ENCODE results near the gene AFF2.

The AFF2 gene

DNA sequence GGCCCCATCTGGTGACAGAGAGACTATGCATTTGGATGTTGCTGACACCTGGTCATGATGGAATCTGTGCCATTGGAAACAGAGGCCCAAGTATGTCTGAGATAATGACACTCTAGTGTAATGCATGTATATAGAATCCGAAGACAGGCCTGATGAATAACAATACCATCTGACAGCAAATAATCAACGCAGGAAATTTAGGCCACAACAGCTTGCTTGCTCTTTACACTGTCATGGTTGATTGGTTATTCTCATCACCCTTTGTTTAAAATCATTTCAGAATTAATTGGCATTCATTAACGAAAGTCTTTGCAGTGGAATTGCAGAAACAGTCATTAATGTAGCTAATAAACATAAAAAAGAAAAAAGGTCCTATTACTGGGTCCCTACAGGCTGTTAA is 194.8 kb downstream of the AFF2 start:
- no peak overlapping the region for H3K27ac ChIP-seq (ENCODE audit: low read length)
- H3K9me3 ChIP-seq (ENCODE audit: control insufficient read depth, low read depth, low read length), result peaks cover 3% of the 10 kb centered on the region
- no peak overlapping the region for H3K4me3 ChIP-seq (ENCODE audit: low read length)
- H3K36me3 ChIP-seq (ENCODE audit: control insufficient read depth, low read depth, low read length), result no peaks in the 10 kb centered on the region
- no peaks in the 10 kb centered on the region for H3K27me3 ChIP-seq (ENCODE audit: control insufficient read depth, insufficient read depth, low read length)
- no peaks in the 10 kb centered on the region for H3K4me1 ChIP-seq (ENCODE audit: control insufficient read depth, low read depth, low read length)
- no peak overlapping the region for H3K9ac ChIP-seq (ENCODE audit: low read length)

DNA sequence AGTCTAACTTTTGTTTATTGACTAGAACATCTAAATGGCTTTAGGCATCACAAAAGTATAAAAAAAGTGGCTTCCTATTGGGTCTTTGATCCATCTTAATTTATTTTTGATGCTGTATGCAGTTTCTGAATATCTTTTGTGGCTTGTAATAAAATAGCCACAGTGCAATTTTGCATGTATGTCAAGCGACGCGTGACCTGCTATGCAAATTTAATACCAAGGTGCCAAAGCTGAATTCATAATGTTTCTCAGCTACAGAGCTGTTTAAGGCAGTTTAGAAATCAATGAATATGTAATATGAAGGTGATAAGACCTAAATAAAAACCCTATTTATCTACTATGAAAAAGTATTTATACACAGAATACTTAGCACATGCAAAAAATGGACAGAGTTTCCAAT is 197.8 kb downstream of the AFF2 start:
- no peaks in the 10 kb centered on the region for H3K36me3 ChIP-seq (ENCODE audit: control insufficient read depth, low read depth, low read length)
- H3K4me1 ChIP-seq (ENCODE audit: control insufficient read depth, low read depth, low read length), result no peaks in the 10 kb centered on the region
- H3K27ac ChIP-seq (ENCODE audit: low read length), result no peak overlapping the region
- H3K9me3 ChIP-seq (ENCODE audit: control insufficient read depth, low read depth, low read length), result peaks cover 15% of the 10 kb centered on the region
- H3K4me3 ChIP-seq (ENCODE audit: low read length), result no peak overlapping the region
- no peaks in the 10 kb centered on the region for H3K27me3 ChIP-seq (ENCODE audit: control insufficient read depth, insufficient read depth, low read length)
- no peak overlapping the region for H3K9ac ChIP-seq (ENCODE audit: low read length)

GRCh38 chrX:148700021-148700420 is 199.6 kb downstream of the AFF2 start:
- Histone ChIP-seq H3K4me3 (ENCODE audit: low read length) (no peak overlapping the region), H3K36me3 (ENCODE audit: control insufficient read depth, low read depth, low read length) (no peaks in the 10 kb centered on the region), H3K4me1 (ENCODE audit: control insufficient read depth, low read depth, low read length) (no peaks in the 10 kb centered on the region), H3K27me3 (ENCODE audit: control insufficient read depth, insufficient read depth, low read length) (no peaks in the 10 kb centered on the region), H3K9ac (ENCODE audit: low read length) (no peak overlapping the region), H3K27ac (ENCODE audit: low read length) (no peak overlapping the region), H3K9me3 (ENCODE audit: control insufficient read depth, low read depth, low read length) (peaks cover 15% of the 10 kb centered on the region)

DNA sequence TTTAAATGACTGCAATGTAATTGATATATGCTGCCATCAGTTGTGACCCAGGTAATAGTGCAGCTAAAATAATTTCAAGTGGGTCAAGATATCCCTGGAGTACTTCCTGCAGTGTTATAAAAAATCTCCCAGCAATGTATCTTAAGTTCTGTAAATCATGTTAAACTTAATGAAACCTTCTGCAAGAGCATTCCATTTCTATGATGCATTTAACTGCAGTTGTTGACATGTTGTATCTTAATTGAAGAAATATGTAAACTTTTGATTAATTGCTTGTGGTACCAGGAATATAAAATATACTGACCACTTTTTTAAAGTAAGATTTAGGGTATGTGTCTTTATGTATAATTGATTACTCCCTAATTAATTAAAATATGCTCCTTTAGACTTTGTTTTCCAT is 213.6 kb downstream of the AFF2 start:
- H3K4me1 ChIP-seq (ENCODE audit: control insufficient read depth, low read depth, low read length), result no peaks in the 10 kb centered on the region
- no peak overlapping the region for H3K27ac ChIP-seq (ENCODE audit: low read length)
- no peak overlapping the region for H3K4me3 ChIP-seq (ENCODE audit: low read length)
- H3K36me3 ChIP-seq (ENCODE audit: control insufficient read depth, low read depth, low read length), result no peaks in the 10 kb centered on the region
- no peak overlapping the region for H3K9ac ChIP-seq (ENCODE audit: low read length)
- no peaks in the 10 kb centered on the region for H3K27me3 ChIP-seq (ENCODE audit: control insufficient read depth, insufficient read depth, low read length)
- H3K9me3 ChIP-seq (ENCODE audit: control insufficient read depth, low read depth, low read length), result peaks cover 20% of the 10 kb centered on the region

DNA sequence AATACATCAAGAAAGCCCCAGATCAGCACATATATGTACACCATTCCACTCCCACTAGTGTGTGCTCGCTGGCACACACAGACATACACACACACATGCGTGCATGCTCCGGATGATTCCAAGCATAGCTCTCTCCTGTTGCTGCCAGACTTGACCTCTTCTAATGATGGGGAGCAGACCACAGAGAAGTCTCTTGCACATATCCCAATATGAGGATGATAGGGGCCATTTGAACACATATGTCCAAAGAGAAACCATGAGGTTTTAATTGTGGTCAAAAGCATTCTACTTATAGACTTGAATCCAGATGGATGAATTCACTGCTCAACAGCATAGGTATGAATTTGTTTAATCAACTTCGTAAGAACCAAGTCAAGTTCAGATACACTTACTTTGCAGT is 214.9 kb downstream of the AFF2 start:
- no peak overlapping the region for H3K27ac ChIP-seq (ENCODE audit: low read length)
- H3K9ac ChIP-seq (ENCODE audit: low read length), result no peak overlapping the region
- H3K4me1 ChIP-seq (ENCODE audit: control insufficient read depth, low read depth, low read length), result no peaks in the 10 kb centered on the region
- no peak overlapping the region for H3K4me3 ChIP-seq (ENCODE audit: low read length)
- H3K36me3 ChIP-seq (ENCODE audit: control insufficient read depth, low read depth, low read length), result no peaks in the 10 kb centered on the region
- H3K9me3 ChIP-seq (ENCODE audit: control insufficient read depth, low read depth, low read length), result peaks cover 23% of the 10 kb centered on the region
- H3K27me3 ChIP-seq (ENCODE audit: control insufficient read depth, insufficient read depth, low read length), result no peaks in the 10 kb centered on the region

- H3K36me3 ChIP-seq (ENCODE audit: control insufficient read depth, low read depth, low read length), result no peaks in the 10 kb centered on the region
- no peaks in the 10 kb centered on the region for H3K27me3 ChIP-seq (ENCODE audit: control insufficient read depth, insufficient read depth, low read length)
- H3K4me3 ChIP-seq (ENCODE audit: low read length), result no peak overlapping the region
- peaks cover 22% of the 10 kb centered on the region for H3K9me3 ChIP-seq (ENCODE audit: control insufficient read depth, low read depth, low read length)
- H3K27ac ChIP-seq (ENCODE audit: low read length), result no peak overlapping the region
- no peak overlapping the region for H3K9ac ChIP-seq (ENCODE audit: low read length)
- no peaks in the 10 kb centered on the region for H3K4me1 ChIP-seq (ENCODE audit: control insufficient read depth, low read depth, low read length)
Observed at GRCh38 chrX:148722966-148723365, 222.5 kb downstream of the AFF2 start.

- Histone ChIP-seq H3K27ac (ENCODE audit: low read length) (no peak overlapping the region), H3K9me3 (ENCODE audit: control insufficient read depth, low read depth, low read length) (peaks cover 26% of the 10 kb centered on the region), H3K4me3 (ENCODE audit: low read length) (no peak overlapping the region), H3K9ac (ENCODE audit: low read length) (no peak overlapping the region), H3K36me3 (ENCODE audit: control insufficient read depth, low read depth, low read length) (no peaks in the 10 kb centered on the region), H3K27me3 (ENCODE audit: control insufficient read depth, insufficient read depth, low read length) (no peaks in the 10 kb centered on the region), H3K4me1 (ENCODE audit: control insufficient read depth, low read depth, low read length) (no peaks in the 10 kb centered on the region)
Observed at GRCh38 chrX:148723551-148723950, 223.1 kb downstream of the AFF2 start.

DNA sequence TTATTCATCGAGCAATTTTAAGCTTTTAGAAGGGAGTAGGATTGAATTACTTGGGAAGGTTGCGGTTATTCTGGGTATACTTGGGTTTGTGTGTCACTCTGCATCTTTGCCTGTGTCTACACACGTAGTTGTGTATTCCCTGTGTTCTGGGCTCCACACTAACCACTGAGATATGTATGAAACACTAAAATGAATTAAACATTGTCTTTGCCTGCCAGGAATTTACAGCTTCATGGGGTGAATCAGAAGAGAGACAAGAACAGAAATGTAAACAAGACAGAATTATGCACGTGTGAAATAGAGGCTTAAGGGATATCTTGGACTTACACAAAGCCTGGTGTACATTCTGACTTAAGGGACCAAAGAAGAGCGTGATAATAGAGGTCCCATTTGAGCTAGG is 228.5 kb downstream of the AFF2 start:
- Histone ChIP-seq H3K36me3 (ENCODE audit: control insufficient read depth, low read depth, low read length) (no peaks in the 10 kb centered on the region), H3K27me3 (ENCODE audit: control insufficient read depth, insufficient read depth, low read length) (no peaks in the 10 kb centered on the region), H3K9me3 (ENCODE audit: control insufficient read depth, low read depth, low read length) (peaks cover 26% of the 10 kb centered on the region), H3K4me3 (ENCODE audit: low read length) (no peak overlapping the region), H3K27ac (ENCODE audit: low read length) (no peak overlapping the region), H3K9ac (ENCODE audit: low read length) (no peak overlapping the region), H3K4me1 (ENCODE audit: control insufficient read depth, low read depth, low read length) (no peaks in the 10 kb centered on the region)

DNA sequence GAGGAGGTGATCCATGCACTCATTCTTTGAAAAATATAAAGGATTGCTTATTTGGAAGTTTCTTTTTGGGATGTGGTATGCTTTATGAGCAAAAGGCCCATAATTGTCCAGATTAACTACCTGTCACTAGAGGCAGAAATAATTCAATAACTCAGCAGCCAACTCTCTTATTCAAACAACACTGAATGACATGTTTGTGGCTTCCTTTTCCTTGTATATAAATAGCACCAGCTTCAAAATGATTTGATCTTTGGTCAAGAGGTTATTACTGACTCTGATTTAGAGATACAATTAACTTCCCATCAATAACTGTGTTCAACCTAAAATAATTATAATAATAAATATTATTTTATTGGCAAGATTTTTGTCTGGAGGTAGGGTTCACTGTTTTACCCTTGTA is 232.3 kb downstream of the AFF2 start:
- H3K27ac ChIP-seq (ENCODE audit: low read length), result no peak overlapping the region
- peaks cover 26% of the 10 kb centered on the region for H3K9me3 ChIP-seq (ENCODE audit: control insufficient read depth, low read depth, low read length)

DNA sequence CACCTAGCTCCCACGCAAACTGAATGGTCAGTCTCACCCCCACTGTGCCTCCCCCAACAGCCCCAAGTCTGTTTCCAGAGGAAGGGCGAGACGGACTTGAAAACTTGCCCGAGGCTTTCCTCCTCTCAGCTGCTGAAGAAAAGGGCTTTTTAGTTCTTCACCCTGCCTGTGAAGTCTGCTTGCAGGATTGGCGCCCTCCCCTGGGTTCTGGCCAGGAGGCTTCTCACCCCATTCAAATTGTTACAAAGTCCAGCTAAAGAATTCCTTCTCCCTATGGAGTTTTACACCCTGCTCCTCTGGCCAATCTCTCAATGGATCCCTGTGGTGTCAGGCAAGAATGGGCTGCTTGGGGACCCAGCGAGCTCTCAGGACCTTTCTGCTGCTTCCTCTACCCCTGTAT is 241.0 kb downstream of the AFF2 start:
- peaks cover 2% of the 10 kb centered on the region for H3K9me3 ChIP-seq (ENCODE audit: control insufficient read depth, low read depth, low read length)

More for the DNA sequence above, 232.3 kb downstream of the AFF2 start:
- Histone ChIP-seq H3K4me3 (ENCODE audit: low read length) (no peak overlapping the region), H3K9ac (ENCODE audit: low read length) (no peak overlapping the region), H3K36me3 (ENCODE audit: control insufficient read depth, low read depth, low read length) (no peaks in the 10 kb centered on the region), H3K27me3 (ENCODE audit: control insufficient read depth, insufficient read depth, low read length) (no peaks in the 10 kb centered on the region), H3K4me1 (ENCODE audit: control insufficient read depth, low read depth, low read length) (no peaks in the 10 kb centered on the region)

GRCh38 chrX:148755111-148755510 is 254.7 kb downstream of the AFF2 start:
- Histone ChIP-seq H3K27ac (ENCODE audit: low read length) (no peak overlapping the region), H3K4me1 (ENCODE audit: control insufficient read depth, low read depth, low read length) (no peaks in the 10 kb centered on the region), H3K27me3 (ENCODE audit: control insufficient read depth, insufficient read depth, low read length) (no peaks in the 10 kb centered on the region), H3K9ac (ENCODE audit: low read length) (no peak overlapping the region), H3K4me3 (ENCODE audit: low read length) (no peak overlapping the region), H3K36me3 (ENCODE audit: control insufficient read depth, low read depth, low read length) (no peaks in the 10 kb centered on the region), H3K9me3 (ENCODE audit: control insufficient read depth, low read depth, low read length) (peaks cover 30% of the 10 kb centered on the region)

More for the DNA sequence above, 241.0 kb downstream of the AFF2 start:
- no peak overlapping the region for H3K4me3 ChIP-seq (ENCODE audit: low read length)
- no peak overlapping the region for H3K27ac ChIP-seq (ENCODE audit: low read length)
- H3K27me3 ChIP-seq (ENCODE audit: control insufficient read depth, insufficient read depth, low read length), result no peaks in the 10 kb centered on the region
- H3K36me3 ChIP-seq (ENCODE audit: control insufficient read depth, low read depth, low read length), result no peaks in the 10 kb centered on the region
- no peak overlapping the region for H3K9ac ChIP-seq (ENCODE audit: low read length)
- no peaks in the 10 kb centered on the region for H3K4me1 ChIP-seq (ENCODE audit: control insufficient read depth, low read depth, low read length)

GRCh38 chrX:148763896-148764295 is 263.5 kb downstream of the AFF2 start:
- no peaks in the 10 kb centered on the region for H3K27me3 ChIP-seq (ENCODE audit: control insufficient read depth, insufficient read depth, low read length)
- H3K4me3 ChIP-seq (ENCODE audit: low read length), result no peak overlapping the region
- H3K36me3 ChIP-seq (ENCODE audit: control insufficient read depth, low read depth, low read length), result no peaks in the 10 kb centered on the region
- no peak overlapping the region for H3K27ac ChIP-seq (ENCODE audit: low read length)
- H3K9me3 ChIP-seq (ENCODE audit: control insufficient read depth, low read depth, low read length), result peaks cover 29% of the 10 kb centered on the region
- no peak overlapping the region for H3K9ac ChIP-seq (ENCODE audit: low read length)
- no peaks in the 10 kb centered on the region for H3K4me1 ChIP-seq (ENCODE audit: control insufficient read depth, low read depth, low read length)

All from iPS-18a (cell line).